ENCODE measurements around the gene ZDHHC17.
"Not testable (repeated sequence)": the region's sequence is repeated elsewhere in the genome, so short reads cannot be mapped to it uniquely, and the experiment has no call there.

The ZDHHC17 gene

GRCh38 chr12:76765598-76765997, 1.7 kb downstream of the ZDHHC17 start:
- DNase-seq (ENCODE audit: extremely low read depth in 1 of 2, low read depth in 1 of 2): no peak

- DNase-seq (ENCODE audit: extremely low read depth in 1 of 2, low read depth in 1 of 2): no peak
Measured at GRCh38 chr12:76766161-76766560, 2.2 kb downstream of the ZDHHC17 start.

GRCh38 chr12:76768576-76768975, 4.7 kb downstream of the ZDHHC17 start:
- DNase-seq (ENCODE audit: extremely low read depth in 1 of 2, low read depth in 1 of 2): no peak

- no peak for DNase-seq (ENCODE audit: extremely low read depth in 1 of 2, low read depth in 1 of 2)
Measured at GRCh38 chr12:76777765-76778216, 13.9 kb downstream of the ZDHHC17 start.

- no peak for DNase-seq (ENCODE audit: extremely low read depth in 1 of 2, low read depth in 1 of 2)
Measured at GRCh38 chr12:76778364-76778763, 14.4 kb downstream of the ZDHHC17 start.

- DNase-seq (ENCODE audit: extremely low read depth in 1 of 2, low read depth in 1 of 2): not testable (repeated sequence)
Measured at GRCh38 chr12:76779310-76779709, 15.4 kb downstream of the ZDHHC17 start.

- DNase-seq (ENCODE audit: extremely low read depth in 1 of 2, low read depth in 1 of 2): no peak
Measured at GRCh38 chr12:76781321-76781720, 17.4 kb downstream of the ZDHHC17 start.

GRCh38 chr12:76782526-76782925, 18.6 kb downstream of the ZDHHC17 start:
- no peak for DNase-seq (ENCODE audit: extremely low read depth in 1 of 2, low read depth in 1 of 2)

- DNase-seq (ENCODE audit: extremely low read depth in 1 of 2, low read depth in 1 of 2): no peak
Measured at GRCh38 chr12:76784600-76785051, 20.7 kb downstream of the ZDHHC17 start.

GRCh38 chr12:76785407-76785806, 21.5 kb downstream of the ZDHHC17 start:
- no peak for DNase-seq (ENCODE audit: extremely low read depth in 1 of 2, low read depth in 1 of 2)

- DNase-seq (ENCODE audit: extremely low read depth in 1 of 2, low read depth in 1 of 2): no peak
Measured at GRCh38 chr12:76786986-76787385, 23.1 kb downstream of the ZDHHC17 start.

GRCh38 chr12:76787689-76788088, 23.8 kb downstream of the ZDHHC17 start:
- no peak for DNase-seq (ENCODE audit: extremely low read depth in 1 of 2, low read depth in 1 of 2)

- no peak for DNase-seq (ENCODE audit: extremely low read depth in 1 of 2, low read depth in 1 of 2)
Measured at GRCh38 chr12:76789335-76790050, 25.6 kb downstream of the ZDHHC17 start.

GRCh38 chr12:76790564-76791552, 26.9 kb downstream of the ZDHHC17 start:
- DNase-seq (ENCODE audit: extremely low read depth in 1 of 2, low read depth in 1 of 2): no peak

- no peak for DNase-seq (ENCODE audit: extremely low read depth in 1 of 2, low read depth in 1 of 2)
Measured at GRCh38 chr12:76792828-76793227, 28.9 kb downstream of the ZDHHC17 start.

- no peak for DNase-seq (ENCODE audit: extremely low read depth in 1 of 2, low read depth in 1 of 2)
Measured at GRCh38 chr12:76798864-76799263, 34.9 kb downstream of the ZDHHC17 start.

- DNase-seq (ENCODE audit: extremely low read depth in 1 of 2, low read depth in 1 of 2): no peak
Measured at GRCh38 chr12:76799362-76799761, 35.4 kb downstream of the ZDHHC17 start.

GRCh38 chr12:76802060-76802459, 38.1 kb downstream of the ZDHHC17 start:
- DNase-seq (ENCODE audit: extremely low read depth in 1 of 2, low read depth in 1 of 2): no peak

GRCh38 chr12:76804435-76804976, 40.6 kb downstream of the ZDHHC17 start:
- DNase-seq (ENCODE audit: extremely low read depth in 1 of 2, low read depth in 1 of 2): no peak

- DNase-seq (ENCODE audit: extremely low read depth in 1 of 2, low read depth in 1 of 2): no peak
Measured at GRCh38 chr12:76810671-76811419, 46.9 kb downstream of the ZDHHC17 start.

- DNase-seq (ENCODE audit: extremely low read depth in 1 of 2, low read depth in 1 of 2): no peak
Measured at GRCh38 chr12:76811976-76812375, 48.1 kb downstream of the ZDHHC17 start.

Data from activated CD8-positive, alpha-beta memory T cell treated with anti-CD3 and anti-CD28 coated beads for 1 hour (primary cell).